Heart left ventricle (tissue), 13 donors: Measurements from ENCODE around the gene ANGPTL2.

Source experiments
- POLR2A ChIP-seq, 2 donors: fragments of 450-650 bp; IDR thresholded peaks; one replicate each; pipeline ENCODE4 v1.6.1; 2017; ENCODE audit warnings: antibody characterized with exemption in 2 of 2, mild to moderate bottlenecking in 2 of 2, moderate library complexity in 2 of 2
- TF ChIP-seq, protein P1 (sequence below), 12 donors: fragments of 200-600 bp; sonication (generic) in 4 of 12; IDR thresholded peaks; one replicate each; pipeline versions ENCODE4 v1.5.0 to v1.8.0; 2018 to 2022; ENCODE audit warnings: antibody characterized with exemption in 12 of 12, mild to moderate bottlenecking in 5 of 12
- donor health status: ischemic (EF 13 %, LVEDD 7.1; RV severe dilation, severe dysfunction).
- donor health status: DM: no; HTN: yes; CAD: no.
- donor health status: DM: no; HTN: no; CAD: no.
- donor health status: ischemic (EF 25% LVEDD 6.9; RV normal size, moderate dysfunction).
- donor health status: ischemic (EF 25% LVEDD 5.7; RV mildly dilated, moderate dysfunction).
- donor health status: ischemic (EF 35%, LVEDD 5.7; RV mildly dilated, moderate dysfunction).
- donor health status: nonischemic (EF 11% LVEDD 7.7; RV severe dilation, severe dysfunction).
- donor health status: DM: yes; HTN: yes; CAD: no.
- donor health status: PGD.
- donor health status: ischemic (EF 29% LVEDD 5.4; RV normal size, mild dysfunction).
- donor health status: nonischemic (EF 23%, LVEDD 6.1; RV moderate dilation, normal function).

DNA sequence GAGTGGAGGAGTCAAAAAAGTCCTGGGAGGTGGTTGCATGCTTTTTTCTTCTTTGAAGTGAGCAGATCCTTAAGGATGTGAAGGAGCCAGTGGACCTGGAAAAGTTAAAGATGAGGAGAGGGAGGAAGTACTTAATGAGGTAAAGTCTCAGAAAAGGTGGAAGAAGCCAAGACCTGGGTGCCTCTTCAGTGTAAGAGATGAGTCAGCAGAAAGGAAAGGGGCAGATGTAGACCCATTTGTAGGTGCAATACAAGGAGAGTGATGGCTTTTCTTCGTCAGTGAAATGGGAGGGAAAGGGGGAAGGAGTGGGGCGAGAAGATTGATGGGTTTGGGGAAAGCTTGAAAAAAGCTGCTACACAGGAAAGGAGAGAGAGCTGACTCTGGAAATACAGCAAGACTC, 82.9 kb downstream of the ANGPTL2 start:
- TF ChIP-seq, protein P1, sequence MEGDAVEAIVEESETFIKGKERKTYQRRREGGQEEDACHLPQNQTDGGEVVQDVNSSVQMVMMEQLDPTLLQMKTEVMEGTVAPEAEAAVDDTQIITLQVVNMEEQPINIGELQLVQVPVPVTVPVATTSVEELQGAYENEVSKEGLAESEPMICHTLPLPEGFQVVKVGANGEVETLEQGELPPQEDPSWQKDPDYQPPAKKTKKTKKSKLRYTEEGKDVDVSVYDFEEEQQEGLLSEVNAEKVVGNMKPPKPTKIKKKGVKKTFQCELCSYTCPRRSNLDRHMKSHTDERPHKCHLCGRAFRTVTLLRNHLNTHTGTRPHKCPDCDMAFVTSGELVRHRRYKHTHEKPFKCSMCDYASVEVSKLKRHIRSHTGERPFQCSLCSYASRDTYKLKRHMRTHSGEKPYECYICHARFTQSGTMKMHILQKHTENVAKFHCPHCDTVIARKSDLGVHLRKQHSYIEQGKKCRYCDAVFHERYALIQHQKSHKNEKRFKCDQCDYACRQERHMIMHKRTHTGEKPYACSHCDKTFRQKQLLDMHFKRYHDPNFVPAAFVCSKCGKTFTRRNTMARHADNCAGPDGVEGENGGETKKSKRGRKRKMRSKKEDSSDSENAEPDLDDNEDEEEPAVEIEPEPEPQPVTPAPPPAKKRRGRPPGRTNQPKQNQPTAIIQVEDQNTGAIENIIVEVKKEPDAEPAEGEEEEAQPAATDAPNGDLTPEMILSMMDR (IDR thresholded peaks at IDR 0.05): no peak
- no peak for TF ChIP-seq POLR2A (IDR thresholded peaks at IDR 0.05)
